Kidney epithelial cell (primary cell): ENCODE data around the gene BGN. TPM values are rescaled to one million over a fixed set of nuclear protein-coding genes. Genes with fewer than 3 reads are reported as not detected.
A peak's percentile ranks its signal among the peaks of the same experiment; 100 is the strongest.

Source experiments
- DNase-seq: peaks from one replicate; pipeline ENCODE4 v3.0.0-alpha.2; 2010; ENCODE audit warnings: low read depth
- H3K27me3 ChIP-seq: 2 replicates; pipeline ENCODE4 v1.6.0; 2011; ENCODE audit warnings: low read length; ENCODE audit not compliant: control insufficient read depth, insufficient read depth
- H3K36me3 ChIP-seq: 2 replicates; pipeline ENCODE4 v1.5.1; 2011; ENCODE audit warnings: low read length; ENCODE audit not compliant: control insufficient read depth, insufficient read depth
- H3K4me3 ChIP-seq: 2 replicates; pipeline ENCODE4 v1.5.1; 2011; ENCODE audit warnings: low read depth, mild to moderate bottlenecking, control low read depth, low read length
- total RNA-seq: library from RNA; depleted of rRNA; stranded (reverse); fragments of >200 nt; gene quantifications from 2 replicates; pipeline ENCODE4 v1.2.3, GENCODE V29; 2015
- TF ChIP-seq, protein P1 (sequence below): IDR thresholded peaks from 2 replicates; pipeline ENCODE4 v1.5.1; 2011; ENCODE audit warnings: mild to moderate bottlenecking, moderate library complexity, low read length, control low read depth, inconsistent platforms; ENCODE audit not compliant: insufficient read depth, poor library complexity, severe bottlenecking

The BGN gene
- total RNA-seq, 1 donor from 2014 or later = 6.2 TPM

DNA sequence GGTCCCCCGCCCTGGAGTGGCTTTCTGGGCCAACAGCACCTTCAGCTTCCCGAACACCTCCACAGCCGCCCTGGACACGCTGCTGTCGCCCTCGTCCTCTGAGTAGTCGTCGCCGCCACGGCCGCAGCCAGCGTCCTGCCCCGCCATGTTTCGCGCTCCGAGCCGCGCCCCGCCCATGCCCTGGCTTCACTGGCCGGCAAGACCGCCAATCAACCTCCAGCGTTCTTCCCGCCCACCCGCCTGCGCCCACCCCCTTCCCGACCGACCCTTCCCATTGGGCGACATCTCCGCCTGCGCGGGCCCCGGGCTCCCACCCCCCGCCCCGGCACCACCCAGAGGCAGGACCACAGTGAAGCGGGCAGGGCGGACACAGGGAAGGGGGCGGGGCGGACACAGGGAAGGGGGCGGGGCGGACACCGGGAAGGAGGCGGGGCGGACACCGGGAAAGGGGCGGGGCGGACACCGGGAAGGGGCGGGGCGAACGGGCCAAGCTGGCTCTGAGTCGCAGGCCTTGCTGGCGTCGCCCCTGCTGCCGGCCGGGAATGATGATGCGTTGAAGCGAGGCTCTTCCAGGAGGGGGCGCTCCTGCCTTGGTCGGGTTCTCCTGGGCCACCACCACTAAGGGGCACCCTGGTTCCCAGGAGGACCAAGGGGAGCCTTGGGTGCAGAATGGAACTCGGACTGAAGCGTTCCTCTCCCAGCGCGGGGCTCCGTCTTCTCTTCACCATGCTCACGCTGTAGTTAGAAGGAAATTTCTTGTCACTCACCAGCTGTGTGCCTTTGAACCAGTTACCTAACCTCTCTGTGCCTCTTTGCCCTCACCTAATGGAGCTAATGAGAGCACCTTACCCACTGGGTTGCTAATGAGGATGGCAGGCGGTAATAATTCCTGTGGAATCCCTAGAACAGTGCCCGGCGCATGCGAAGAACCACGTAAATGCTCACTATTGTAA lies 24.1 kb upstream of the BGN start, which contains the start of gene HAUS7:
HAUS7 (minus strand) TSS at position 166 of the 953 bp plus-strand sequence; CDS start at position 147, 19 bp downstream.
- peak; percentile 23 for DNase-seq
- no peaks in the 10 kb centered on the region for H3K36me3 ChIP-seq
- no peaks in the 10 kb centered on the region for H3K27me3 ChIP-seq
- H3K4me3 ChIP-seq = peak within 1 kb of the TSS; percentile 72
- TF ChIP-seq, protein P1, sequence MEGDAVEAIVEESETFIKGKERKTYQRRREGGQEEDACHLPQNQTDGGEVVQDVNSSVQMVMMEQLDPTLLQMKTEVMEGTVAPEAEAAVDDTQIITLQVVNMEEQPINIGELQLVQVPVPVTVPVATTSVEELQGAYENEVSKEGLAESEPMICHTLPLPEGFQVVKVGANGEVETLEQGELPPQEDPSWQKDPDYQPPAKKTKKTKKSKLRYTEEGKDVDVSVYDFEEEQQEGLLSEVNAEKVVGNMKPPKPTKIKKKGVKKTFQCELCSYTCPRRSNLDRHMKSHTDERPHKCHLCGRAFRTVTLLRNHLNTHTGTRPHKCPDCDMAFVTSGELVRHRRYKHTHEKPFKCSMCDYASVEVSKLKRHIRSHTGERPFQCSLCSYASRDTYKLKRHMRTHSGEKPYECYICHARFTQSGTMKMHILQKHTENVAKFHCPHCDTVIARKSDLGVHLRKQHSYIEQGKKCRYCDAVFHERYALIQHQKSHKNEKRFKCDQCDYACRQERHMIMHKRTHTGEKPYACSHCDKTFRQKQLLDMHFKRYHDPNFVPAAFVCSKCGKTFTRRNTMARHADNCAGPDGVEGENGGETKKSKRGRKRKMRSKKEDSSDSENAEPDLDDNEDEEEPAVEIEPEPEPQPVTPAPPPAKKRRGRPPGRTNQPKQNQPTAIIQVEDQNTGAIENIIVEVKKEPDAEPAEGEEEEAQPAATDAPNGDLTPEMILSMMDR = peak; percentile 74

DNA sequence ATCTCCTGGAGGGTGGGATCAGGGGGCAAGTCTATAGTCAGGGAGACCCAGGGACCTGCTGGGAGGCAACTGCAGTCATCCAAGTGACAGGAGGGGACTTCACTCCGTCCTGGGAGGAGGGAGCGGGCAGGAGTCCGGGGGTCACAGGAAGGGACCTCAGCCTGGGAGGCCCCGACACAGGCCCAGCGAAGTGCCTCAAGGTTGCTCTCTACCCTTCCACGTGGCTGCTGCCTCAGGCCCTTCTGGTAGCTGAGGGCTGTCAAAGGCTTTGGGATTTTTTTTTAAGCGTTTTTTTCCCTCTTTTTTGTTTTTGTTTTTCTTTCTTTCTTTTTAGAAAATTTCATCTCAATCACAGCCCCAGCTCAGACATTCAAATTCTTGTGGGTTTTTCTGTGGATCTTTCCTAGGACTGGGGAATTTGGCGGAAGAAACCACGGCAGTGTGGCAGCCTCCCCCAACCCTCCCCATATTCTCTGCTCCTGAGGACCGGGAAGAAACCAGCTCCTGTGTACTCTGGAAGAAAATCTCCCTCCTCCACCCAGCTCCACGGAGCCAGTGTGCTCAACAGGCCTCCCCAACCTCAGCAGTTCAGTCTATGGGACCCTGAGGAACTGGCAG lies 23.0 kb upstream of the BGN start:
- no peaks in the 10 kb centered on the region for H3K36me3 ChIP-seq
- H3K4me3 ChIP-seq = no peak overlapping the region
- no peaks in the 10 kb centered on the region for H3K27me3 ChIP-seq
- DNase-seq = no peak
- TF ChIP-seq, protein P1 = no peak

DNA sequence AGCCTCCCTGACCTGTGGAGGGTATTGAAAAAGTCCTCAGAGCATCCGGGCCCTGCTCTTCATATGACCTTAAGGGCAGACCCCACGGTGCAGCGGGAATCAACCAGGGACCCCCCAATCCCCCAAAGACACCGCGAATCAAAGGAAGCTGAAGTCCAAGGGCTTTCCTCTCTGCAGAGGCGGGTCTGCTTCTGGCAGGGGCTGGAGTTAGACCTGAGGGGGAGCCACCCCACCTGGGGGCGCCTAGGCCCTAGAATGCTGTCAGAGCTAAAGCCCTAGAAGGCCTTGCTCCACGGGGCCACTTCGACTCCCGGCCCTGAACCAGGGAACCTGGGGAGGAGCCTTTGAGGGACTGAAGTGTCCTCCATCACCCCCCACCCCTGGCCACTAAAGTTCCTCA lies 21.7 kb upstream of the BGN start:
- no peak overlapping the region for H3K4me3 ChIP-seq
- no peaks in the 10 kb centered on the region for H3K27me3 ChIP-seq
- H3K36me3 ChIP-seq = no peaks in the 10 kb centered on the region
- TF ChIP-seq, protein P1 = no peak
- DNase-seq = no peak

DNA sequence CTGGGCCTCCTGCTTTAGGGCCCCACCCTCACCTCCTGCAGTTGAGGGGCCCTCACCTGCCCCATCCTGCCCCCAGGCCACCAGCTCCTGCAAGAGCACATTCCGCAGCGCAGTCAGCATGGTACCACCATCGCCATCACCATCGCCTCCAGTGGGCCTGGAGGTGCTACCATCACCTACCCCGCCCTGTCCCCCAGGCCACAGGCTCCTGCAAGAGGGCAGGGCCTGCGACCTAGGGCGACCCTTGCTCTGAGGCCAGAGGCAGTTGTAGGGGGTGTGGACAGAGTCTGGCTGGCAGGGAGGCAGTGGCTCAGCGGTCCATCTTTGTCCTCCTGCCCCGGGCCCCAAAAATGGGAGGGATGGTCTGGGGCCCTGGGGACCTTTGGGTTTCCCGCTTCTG lies 20.5 kb upstream of the BGN start:
- Histone ChIP-seq H3K36me3 (no peaks in the 10 kb centered on the region), H3K4me3 (no peak overlapping the region), H3K27me3 (no peaks in the 10 kb centered on the region)
- DNase-seq = no peak
- TF ChIP-seq, protein P1 = no peak

DNA sequence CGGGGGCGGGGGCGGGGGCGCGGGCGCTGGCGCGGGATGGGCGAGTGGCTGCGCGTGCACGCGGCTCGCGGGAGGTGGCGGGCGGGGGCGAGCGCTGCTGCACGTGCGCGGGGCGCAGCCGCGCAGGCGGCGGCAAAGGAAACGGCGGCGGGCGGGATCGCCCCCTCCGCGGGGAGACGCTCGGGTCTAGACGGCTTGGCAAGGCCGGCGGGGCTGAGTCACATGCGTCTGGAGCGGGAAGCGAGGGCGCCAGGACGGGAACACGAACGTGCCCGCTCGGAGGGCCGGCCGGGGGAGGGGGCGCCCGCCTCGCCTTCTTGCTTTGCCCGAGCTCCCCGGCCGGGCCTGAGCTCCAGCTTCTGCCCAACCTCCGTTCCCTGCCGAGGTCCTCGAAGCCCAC lies 20.1 kb upstream of the BGN start:
- Histone ChIP-seq H3K36me3 (no peaks in the 10 kb centered on the region), H3K4me3 (no peak overlapping the region), H3K27me3 (no peaks in the 10 kb centered on the region)
- TF ChIP-seq, protein P1 = no peak
- DNase-seq = no peak
